Neural cell (in vitro differentiated cells): ENCODE measurements around the gene SUMO3.

ENCODE experiments used
- CTCF ChIP-seq: fragments of 450-650 bp; IDR thresholded peaks from 2 replicates; pipeline ENCODE4 v1.5.1; 2014; ENCODE audit warnings: antibody characterized with exemption, mild to moderate bottlenecking, moderate library complexity; ENCODE audit not compliant: poor library complexity, severe bottlenecking
- EP300 ChIP-seq: fragments of 450-650 bp; conservative IDR thresholded peaks from 2 replicates; pipeline ENCODE4 v1.6.1; 2014; ENCODE audit warnings: antibody characterized with exemption, mild to moderate bottlenecking, moderate library complexity; ENCODE audit not compliant: poor library complexity, severe bottlenecking
- EZH2 ChIP-seq: fragments of 200-600, 300-800 bp; shearing (Covaris generic), sonication (generic); IDR thresholded peaks from 2 replicates; pipeline ENCODE4 v1.6.1; 2014; ENCODE audit warnings: antibody characterized with exemption, low read length, borderline replicate concordance, mild to moderate bottlenecking; ENCODE audit not compliant: insufficient read depth, poor library complexity, severe bottlenecking
- REST ChIP-seq: IDR thresholded peaks from 2 replicates; pipeline ENCODE4 v1.6.1; 2012; ENCODE audit warnings: borderline replicate concordance
- TAF1 ChIP-seq: IDR thresholded peaks from 2 replicates; pipeline ENCODE4 v1.6.1; 2012; ENCODE audit warnings: low read depth

- TF ChIP-seq CTCF (peak; percentile 37), EP300 (no peak), EZH2 (no peak), REST (no peak), TAF1 (no peak)
Observed at GRCh38 chr21:44800103-44800502, 17.8 kb downstream of the SUMO3 start.
